Measurements from ENCODE around the gene SLC39A5.
A peak's percentile ranks its signal among the peaks of the same experiment; 100 is the strongest.

SLC39A5 gene

DNA sequence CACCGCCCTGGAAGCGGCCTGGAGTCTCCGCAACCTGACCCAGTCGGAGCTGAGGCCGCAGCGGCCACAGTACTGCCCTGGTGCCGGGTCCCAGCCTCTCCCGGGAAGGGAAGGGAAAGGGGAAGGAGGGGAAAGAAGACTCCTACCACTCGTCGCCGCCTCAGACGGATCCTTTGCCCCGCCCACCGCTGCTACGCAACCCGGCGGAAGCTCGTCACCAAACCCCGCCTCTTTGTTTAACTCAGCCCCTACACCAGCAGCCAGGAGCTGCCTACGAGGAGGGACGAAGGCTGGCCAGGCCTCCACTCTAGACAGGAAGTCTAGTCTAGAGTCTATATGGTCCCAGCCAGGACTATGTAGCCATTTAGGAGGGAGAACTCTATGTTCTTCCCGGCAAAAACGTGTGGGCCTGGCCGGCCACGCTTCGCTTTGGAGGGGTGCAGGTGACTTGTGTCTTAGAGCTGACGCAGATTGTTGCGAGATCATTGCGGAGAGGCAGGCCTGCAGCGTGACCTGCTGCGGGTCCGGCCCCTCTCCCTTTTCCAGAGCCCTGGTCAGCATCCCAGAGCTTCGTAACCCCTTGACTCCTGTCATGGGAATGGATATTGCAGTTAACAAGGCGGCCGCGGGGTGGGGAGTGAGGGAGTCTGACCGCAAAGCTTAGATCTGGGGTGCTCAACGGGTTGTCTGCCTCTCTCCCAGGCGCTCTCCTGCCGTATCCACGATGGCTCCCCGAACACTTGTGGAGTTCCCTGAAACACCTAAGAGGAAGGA is 7.9 kb upstream of the SLC39A5 start, which contains the start of gene RNF41:
Gene RNF41 (minus strand): TSS at position 166 of the 774 bp plus-strand sequence. CDS start 7,875 bp downstream, outside the sequence.
- Histone ChIP-seq H2BK5ac (ENCODE audit: low read depth, low read length, poor library complexity, severe bottlenecking) (peak within 1 kb of the TSS; percentile 69), H3K79me1 (replicated peaks; ENCODE audit: low read length, poor library complexity, severe bottlenecking) (peaks cover 19% of the 10 kb centered on the region), H3K27ac (ENCODE audit: low read length, poor library complexity, severe bottlenecking) (peak within 1 kb of the TSS; percentile 98), H3K36me3 (ENCODE audit: control insufficient read depth in 1 of 2, insufficient read depth in 2 of 2, low read depth in 1 of 2, low read length in 2 of 2) (peaks cover 3 to 7% of the 10 kb centered on the region in 2 experiments), H3K18ac (ENCODE audit: low read depth in 1 of 2, low read length in 2 of 2) (peak within 1 kb of the TSS; percentile 91 to 98), H2BK120ac (ENCODE audit: low read depth, low read length) (peak within 1 kb of the TSS; percentile 73), H3K9me3 (ENCODE audit: control insufficient read depth, low read length) (no peaks in the 10 kb centered on the region), H3K4me2 (ENCODE audit: low read length, poor library complexity, severe bottlenecking) (peak within 1 kb of the TSS; percentile 79), H2AFZ (ENCODE audit: low read depth, low read length) (peak within 1 kb of the TSS; percentile 80), H2BK15ac (ENCODE audit: low read depth, poor library complexity, severe bottlenecking) (peak within 1 kb of the TSS; percentile 63), H3K4ac (ENCODE audit: low read depth in 1 of 2, low read length in 2 of 2) (peak within 1 kb of the TSS; percentile 97 to 100), H4K8ac (ENCODE audit: low read length) (peak within 1 kb of the TSS; percentile 97), H3K23ac (ENCODE audit: low read length in 2 of 2) (peak within 1 kb of the TSS; percentile 21 to 51), H3K9ac (ENCODE audit: low read length) (peak within 1 kb of the TSS; percentile 92), H4K91ac (ENCODE audit: low read length) (peak within 1 kb of the TSS; percentile 97), H3K4me3 (ENCODE audit: insufficient read depth in 1 of 2, low read depth in 1 of 2, low read length in 2 of 2) (peak within 1 kb of the TSS; percentile 76 to 92), H3K27me3 (ENCODE audit: control insufficient read depth in 1 of 2, insufficient read depth in 1 of 2, low read length in 2 of 2) (no peaks in the 10 kb centered on the region), H3K14ac (ENCODE audit: low read length in 2 of 2) (peak within 1 kb of the TSS in 1 of 2 experiments; percentile 80), H2AK5ac (ENCODE audit: low read length, severe bottlenecking) (peak within 1 kb of the TSS; percentile 79), H3K4me1 (ENCODE audit: control insufficient read depth, insufficient read depth, low read depth, low read length) (peaks cover 20% of the 10 kb centered on the region), H2BK12ac (ENCODE audit: low read length in 2 of 2) (peak within 1 kb of the TSS; percentile 88)
- DNase-seq = peak; percentile 99
- WGBS = 18% methylated on average over 24 of the region's 42 CpGs

GRCh38 chr12:56222531-56222895 is 7.3 kb upstream of the SLC39A5 start:
- no CpG with 5 or more reads among the region's 4 CpGs for WGBS

GRCh38 chr12:56223571-56224101 is 6.2 kb upstream of the SLC39A5 start:
- Histone ChIP-seq H3K79me1 (replicated peaks; ENCODE audit: low read length, poor library complexity, severe bottlenecking) (peaks cover 16% of the 10 kb centered on the region), H3K4ac (ENCODE audit: low read depth in 1 of 2, low read length in 2 of 2) (peak overlapping the region in 1 of 2 experiments; percentile 73), H3K27me3 (ENCODE audit: control insufficient read depth in 1 of 2, insufficient read depth in 1 of 2, low read length in 2 of 2) (no peaks in the 10 kb centered on the region), H2BK120ac (ENCODE audit: low read depth, low read length) (peak overlapping the region; percentile 29), H2BK12ac (ENCODE audit: low read length in 2 of 2) (peak overlapping the region in 1 of 2 experiments; percentile 63), H3K14ac (ENCODE audit: low read length in 2 of 2) (peak overlapping the region in 1 of 2 experiments; percentile 57), H2BK5ac (ENCODE audit: low read depth, low read length, poor library complexity, severe bottlenecking) (peak overlapping the region; percentile 46), H3K23ac (ENCODE audit: low read length in 2 of 2) (no peak overlapping the region), H3K4me3 (ENCODE audit: insufficient read depth in 1 of 2, low read depth in 1 of 2, low read length in 2 of 2) (peak overlapping the region in 1 of 2 experiments; percentile 93), H2BK15ac (ENCODE audit: low read depth, poor library complexity, severe bottlenecking) (no peak overlapping the region), H3K9me3 (ENCODE audit: control insufficient read depth, low read length) (no peaks in the 10 kb centered on the region), H3K18ac (ENCODE audit: low read depth in 1 of 2, low read length in 2 of 2) (peak overlapping the region in 1 of 2 experiments; percentile 85), H4K91ac (ENCODE audit: low read length) (peak overlapping the region; percentile 59), H4K8ac (ENCODE audit: low read length) (peak overlapping the region; percentile 95), H3K4me2 (ENCODE audit: low read length, poor library complexity, severe bottlenecking) (peak overlapping the region; percentile 18), H3K4me1 (ENCODE audit: control insufficient read depth, insufficient read depth, low read depth, low read length) (peaks cover 20% of the 10 kb centered on the region), H2AFZ (ENCODE audit: low read depth, low read length) (no peak overlapping the region), H3K9ac (ENCODE audit: low read length) (peak overlapping the region; percentile 92), H3K36me3 (ENCODE audit: control insufficient read depth in 1 of 2, insufficient read depth in 2 of 2, low read depth in 1 of 2, low read length in 2 of 2) (peaks cover 0 to 14% of the 10 kb centered on the region in 2 experiments), H3K27ac (ENCODE audit: low read length, poor library complexity, severe bottlenecking) (peak overlapping the region; percentile 64), H2AK5ac (ENCODE audit: low read length, severe bottlenecking) (peak overlapping the region; percentile 89)
- DNase-seq = no peak
- WGBS = 59% methylated on average over 15 of the region's 15 CpGs

More at GRCh38 chr12:56222531-56222895, 7.3 kb upstream of the SLC39A5 start:
- Histone ChIP-seq H3K4me1 (ENCODE audit: control insufficient read depth, insufficient read depth, low read depth, low read length) (peaks cover 20% of the 10 kb centered on the region), H3K4me3 (ENCODE audit: insufficient read depth in 1 of 2, low read depth in 1 of 2, low read length in 2 of 2) (peak overlapping the region; percentile 60 to 92), H2BK12ac (ENCODE audit: low read length in 2 of 2) (peak overlapping the region in 1 of 2 experiments; percentile 71), H3K9ac (ENCODE audit: low read length) (peak overlapping the region; percentile 92), H3K9me3 (ENCODE audit: control insufficient read depth, low read length) (no peaks in the 10 kb centered on the region), H2AK5ac (ENCODE audit: low read length, severe bottlenecking) (peak overlapping the region; percentile 79), H3K4me2 (ENCODE audit: low read length, poor library complexity, severe bottlenecking) (peak overlapping the region; percentile 79), H3K79me1 (replicated peaks; ENCODE audit: low read length, poor library complexity, severe bottlenecking) (peaks cover 18% of the 10 kb centered on the region), H2BK5ac (ENCODE audit: low read depth, low read length, poor library complexity, severe bottlenecking) (no peak overlapping the region), H3K23ac (ENCODE audit: low read length in 2 of 2) (no peak overlapping the region), H4K91ac (ENCODE audit: low read length) (peak overlapping the region; percentile 97), H4K8ac (ENCODE audit: low read length) (peak overlapping the region; percentile 97), H3K18ac (ENCODE audit: low read depth in 1 of 2, low read length in 2 of 2) (peak overlapping the region; percentile 91 to 98), H3K14ac (ENCODE audit: low read length in 2 of 2) (no peak overlapping the region), H3K4ac (ENCODE audit: low read depth in 1 of 2, low read length in 2 of 2) (peak overlapping the region; percentile 97 to 100), H3K27ac (ENCODE audit: low read length, poor library complexity, severe bottlenecking) (peak overlapping the region; percentile 98), H3K27me3 (ENCODE audit: control insufficient read depth in 1 of 2, insufficient read depth in 1 of 2, low read length in 2 of 2) (no peaks in the 10 kb centered on the region), H3K36me3 (ENCODE audit: control insufficient read depth in 1 of 2, insufficient read depth in 2 of 2, low read depth in 1 of 2, low read length in 2 of 2) (peaks cover 2 to 11% of the 10 kb centered on the region in 2 experiments), H2AFZ (ENCODE audit: low read depth, low read length) (no peak overlapping the region), H2BK15ac (ENCODE audit: low read depth, poor library complexity, severe bottlenecking) (no peak overlapping the region), H2BK120ac (ENCODE audit: low read depth, low read length) (no peak overlapping the region)
- DNase-seq = no peak

All from mesenchymal stem cell (in vitro differentiated cells and primary cell).